HepG2 (cell line): ENCODE measurements around the gene ADM5. TPM values are rescaled to one million over a fixed set of nuclear protein-coding genes. Genes with fewer than 3 reads are reported as not detected.

Source experiments
- FOXO1 ChIP-seq: sonication (generic); formaldehyde crosslinking; IDR thresholded peaks from 2 replicates; pipeline ENCODE4 v1.4.0; 2020; ENCODE audit warnings: missing genetic modification reagents
- GABPA ChIP-seq, 2 experiments: IDR thresholded peaks; 2 replicates each; pipeline ENCODE4 v1.6.1; 2011 to 2016; ENCODE audit warnings: low read depth in 2 of 2, low read length in 1 of 2, missing biosample characterization in 1 of 2, missing genetic modification characterization in 1 of 2
- HOXD1 ChIP-seq: sonication (generic); formaldehyde crosslinking; IDR thresholded peaks from 2 replicates; pipeline ENCODE4 v1.5.0; 2020; ENCODE audit warnings: missing genetic modification reagents
- KAT2B ChIP-seq: fragments of 150-350 bp; IDR thresholded peaks from 2 replicates; pipeline ENCODE4 v1.6.1; 2014; ENCODE audit warnings: low read depth, low read length, borderline replicate concordance
- KDM4B ChIP-seq: sonication (generic); formaldehyde crosslinking; IDR thresholded peaks from 2 replicates; pipeline ENCODE4 v1.4.0; 2020; ENCODE audit warnings: missing genetic modification reagents
- MED13 ChIP-seq: sonication (generic); formaldehyde crosslinking; IDR thresholded peaks from 2 replicates; pipeline ENCODE4 v1.5.0; 2020; ENCODE audit warnings: missing genetic modification reagents
- MEF2D ChIP-seq: sonication (generic); formaldehyde crosslinking; IDR thresholded peaks from 2 replicates; pipeline ENCODE4 v1.5.1; 2020; ENCODE audit warnings: mild to moderate bottlenecking, missing genetic modification reagents
- NBN ChIP-seq: fragments of 450-650 bp; conservative IDR thresholded peaks from 2 replicates; pipeline ENCODE4 v1.6.1; 2017
- RNF2 ChIP-seq: fragments of 450-650 bp; conservative IDR thresholded peaks from 2 replicates; pipeline ENCODE4 v1.6.1; 2016; ENCODE audit warnings: low read depth
- SMARCE1 ChIP-seq: fragments of 450-650 bp; IDR thresholded peaks from 2 replicates; pipeline ENCODE4 v1.6.1; 2017; ENCODE audit warnings: borderline replicate concordance
- SUZ12 ChIP-seq: fragments of 150-350 bp; IDR thresholded peaks from 2 replicates; pipeline ENCODE4 v1.6.1; 2014; ENCODE audit warnings: low read depth, low read length
- ZNF512B ChIP-seq: sonication (generic); formaldehyde crosslinking; IDR thresholded peaks from 2 replicates; pipeline ENCODE4 v1.5.1; 2020; ENCODE audit warnings: missing genetic modification reagents, mild to moderate bottlenecking, borderline replicate concordance
- ZNF703 ChIP-seq: sonication (generic); formaldehyde crosslinking; IDR thresholded peaks from 2 replicates; pipeline ENCODE4 v1.5.1; 2020; ENCODE audit warnings: missing genetic modification reagents, mild to moderate bottlenecking, moderate library complexity, borderline replicate concordance
- ZNF709 ChIP-seq: sonication (generic); formaldehyde crosslinking; IDR thresholded peaks from 2 replicates; pipeline ENCODE4 v1.5.0; 2020; ENCODE audit warnings: mild to moderate bottlenecking, missing genetic modification reagents
- ZNF766 ChIP-seq: sonication (generic); formaldehyde crosslinking; IDR thresholded peaks from 2 replicates; pipeline ENCODE4 v1.5.0; 2020; ENCODE audit warnings: missing genetic modification reagents, borderline replicate concordance
- ZSCAN21 ChIP-seq: sonication (generic); formaldehyde crosslinking; IDR thresholded peaks from 2 replicates; pipeline ENCODE4 v1.8.0; 2022; ENCODE audit warnings: mild to moderate bottlenecking, missing genetic modification reagents, moderate library complexity, borderline replicate concordance
- polyA plus RNA-seq, 8 experiments: library from polyadenylated mRNA; depleted of rRNA in 3 of 8; stranded (reverse) in 7 of 8; unstranded in 1 of 8; fragments of >200 nt; fragmentation: Illumina TruSeq in 4 of 8; extraction: Trizol in 4 of 8; gene quantifications; 2 replicates each; pipeline versions ENCODE4 v1.2.1 to v1.2.3, GENCODE V29; 2011 to 2016; ENCODE audit warnings: low read depth in 4 of 8, missing spikeins in 1 of 8, mixed read lengths in 1 of 8; ENCODE audit not compliant: insufficient read depth in 1 of 8
- total RNA-seq, 5 experiments: library from RNA; depleted of rRNA; stranded (reverse); fragments of >200 nt; fragmentation: Illumina TruSeq; extraction: Trizol; gene quantifications; 2 replicates each; pipeline ENCODE4 v1.2.3, GENCODE V29; 2016; ENCODE audit warnings: low read depth in 1 of 5
- TF ChIP-seq, protein P1 (sequence below): sonication (generic); formaldehyde crosslinking; IDR thresholded peaks from 2 replicates; pipeline ENCODE4 v1.5.1; 2020; ENCODE audit warnings: mild to moderate bottlenecking, missing genetic modification reagents
- TF ChIP-seq, protein P2 (sequence below): sonication (generic); formaldehyde crosslinking; IDR thresholded peaks from 2 replicates; pipeline ENCODE4 v1.4.0; 2020; ENCODE audit warnings: missing genetic modification reagents

The ADM5 gene
- total and polyA plus RNA-seq, 2 of the 13 experiments (the other 11 are each of a cell fraction or from before 2014, with no cell fraction given): 2.7 to 4.1 TPM

- TF ChIP-seq ZNF709 (CRISPR knock-in tag): no peak
- TF ChIP-seq, protein P1, sequence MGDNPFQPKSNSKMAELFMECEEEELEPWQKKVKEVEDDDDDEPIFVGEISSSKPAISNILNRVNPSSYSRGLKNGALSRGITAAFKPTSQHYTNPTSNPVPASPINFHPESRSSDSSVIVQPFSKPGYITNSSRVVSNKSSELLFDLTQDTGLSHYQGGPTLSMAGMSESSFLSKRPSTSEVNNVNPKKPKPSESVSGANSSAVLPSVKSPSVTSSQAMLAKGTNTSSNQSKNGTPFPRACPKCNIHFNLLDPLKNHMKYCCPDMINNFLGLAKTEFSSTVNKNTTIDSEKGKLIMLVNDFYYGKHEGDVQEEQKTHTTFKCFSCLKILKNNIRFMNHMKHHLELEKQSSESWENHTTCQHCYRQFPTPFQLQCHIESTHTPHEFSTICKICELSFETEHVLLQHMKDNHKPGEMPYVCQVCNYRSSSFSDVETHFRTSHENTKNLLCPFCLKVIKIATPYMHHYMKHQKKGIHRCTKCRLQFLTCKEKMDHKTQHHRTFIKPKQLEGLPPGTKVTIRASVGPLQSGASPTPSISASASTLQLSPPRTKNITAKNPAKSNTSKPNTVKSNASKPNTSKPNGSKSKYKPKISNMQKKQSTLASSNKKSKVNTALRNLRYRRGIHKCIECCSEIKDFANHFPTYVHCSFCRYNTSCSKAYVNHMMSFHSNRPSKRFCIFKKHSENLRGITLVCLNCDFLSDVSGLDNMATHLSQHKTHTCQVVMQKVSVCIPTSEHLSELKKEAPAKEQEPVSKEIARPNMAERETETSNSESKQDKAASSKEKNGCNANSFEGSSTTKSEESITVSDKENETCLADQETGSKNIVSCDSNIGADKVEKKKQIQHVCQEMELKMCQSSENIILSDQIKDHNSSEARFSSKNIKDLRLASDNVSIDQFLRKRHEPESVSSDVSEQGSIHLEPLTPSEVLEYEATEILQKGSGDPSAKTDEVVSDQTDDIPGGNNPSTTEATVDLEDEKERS: no peak
- TF ChIP-seq GABPA (IDR thresholded peaks at IDR 0.05; ENCODE audit: low read depth, low read length): no peak; the same call in 1 of the 2 replicates
- peak; percentile 43; the same call in 1 of the 2 replicates for TF ChIP-seq GABPA (CRISPR knock-in tag; IDR thresholded peaks at IDR 0.05; ENCODE audit: low read depth)
- no peak for TF ChIP-seq HOXD1 (CRISPR knock-in tag)
- TF ChIP-seq FOXO1 (CRISPR knock-in tag): no peak; the same call in 1 of the 2 replicates
- TF ChIP-seq NBN: no peak
- no peak for TF ChIP-seq ZNF766 (CRISPR knock-in tag)
- TF ChIP-seq KDM4B (CRISPR knock-in tag): no peak
- TF ChIP-seq ZNF512B: no peak
- no peak for TF ChIP-seq RNF2
- TF ChIP-seq MED13 (CRISPR knock-in tag): no peak; the same call in 1 of the 2 replicates
- TF ChIP-seq, protein P2, sequence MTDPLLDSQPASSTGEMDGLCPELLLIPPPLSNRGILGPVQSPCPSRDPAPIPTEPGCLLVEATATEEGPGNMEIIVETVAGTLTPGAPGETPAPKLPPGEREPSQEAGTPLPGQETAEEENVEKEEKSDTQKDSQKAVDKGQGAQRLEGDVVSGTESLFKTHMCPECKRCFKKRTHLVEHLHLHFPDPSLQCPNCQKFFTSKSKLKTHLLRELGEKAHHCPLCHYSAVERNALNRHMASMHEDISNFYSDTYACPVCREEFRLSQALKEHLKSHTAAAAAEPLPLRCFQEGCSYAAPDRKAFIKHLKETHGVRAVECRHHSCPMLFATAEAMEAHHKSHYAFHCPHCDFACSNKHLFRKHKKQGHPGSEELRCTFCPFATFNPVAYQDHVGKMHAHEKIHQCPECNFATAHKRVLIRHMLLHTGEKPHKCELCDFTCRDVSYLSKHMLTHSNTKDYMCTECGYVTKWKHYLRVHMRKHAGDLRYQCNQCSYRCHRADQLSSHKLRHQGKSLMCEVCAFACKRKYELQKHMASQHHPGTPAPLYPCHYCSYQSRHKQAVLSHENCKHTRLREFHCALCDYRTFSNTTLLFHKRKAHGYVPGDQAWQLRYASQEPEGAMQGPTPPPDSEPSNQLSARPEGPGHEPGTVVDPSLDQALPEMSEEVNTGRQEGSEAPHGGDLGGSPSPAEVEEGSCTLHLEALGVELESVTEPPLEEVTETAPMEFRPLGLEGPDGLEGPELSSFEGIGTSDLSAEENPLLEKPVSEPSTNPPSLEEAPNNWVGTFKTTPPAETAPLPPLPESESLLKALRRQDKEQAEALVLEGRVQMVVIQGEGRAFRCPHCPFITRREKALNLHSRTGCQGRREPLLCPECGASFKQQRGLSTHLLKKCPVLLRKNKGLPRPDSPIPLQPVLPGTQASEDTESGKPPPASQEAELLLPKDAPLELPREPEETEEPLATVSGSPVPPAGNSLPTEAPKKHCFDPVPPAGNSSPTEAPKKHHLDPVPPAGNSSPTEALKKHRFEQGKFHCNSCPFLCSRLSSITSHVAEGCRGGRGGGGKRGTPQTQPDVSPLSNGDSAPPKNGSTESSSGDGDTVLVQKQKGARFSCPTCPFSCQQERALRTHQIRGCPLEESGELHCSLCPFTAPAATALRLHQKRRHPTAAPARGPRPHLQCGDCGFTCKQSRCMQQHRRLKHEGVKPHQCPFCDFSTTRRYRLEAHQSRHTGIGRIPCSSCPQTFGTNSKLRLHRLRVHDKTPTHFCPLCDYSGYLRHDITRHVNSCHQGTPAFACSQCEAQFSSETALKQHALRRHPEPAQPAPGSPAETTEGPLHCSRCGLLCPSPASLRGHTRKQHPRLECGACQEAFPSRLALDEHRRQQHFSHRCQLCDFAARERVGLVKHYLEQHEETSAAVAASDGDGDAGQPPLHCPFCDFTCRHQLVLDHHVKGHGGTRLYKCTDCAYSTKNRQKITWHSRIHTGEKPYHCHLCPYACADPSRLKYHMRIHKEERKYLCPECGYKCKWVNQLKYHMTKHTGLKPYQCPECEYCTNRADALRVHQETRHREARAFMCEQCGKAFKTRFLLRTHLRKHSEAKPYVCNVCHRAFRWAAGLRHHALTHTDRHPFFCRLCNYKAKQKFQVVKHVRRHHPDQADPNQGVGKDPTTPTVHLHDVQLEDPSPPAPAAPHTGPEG: no peak
- TF ChIP-seq ZNF703 (CRISPR knock-in tag): no peak
- TF ChIP-seq SUZ12: no peak
- no peak for TF ChIP-seq SMARCE1
- TF ChIP-seq KAT2B: no peak
- TF ChIP-seq ZSCAN21: peak; percentile 35; the same call in 1 of the 2 replicates
- TF ChIP-seq MEF2D (CRISPR knock-in tag): no peak
Measured at GRCh38 chr19:49664171-49665035, 25.0 kb upstream of the ADM5 start (continued).
